Left renal cortex interstitium (tissue), 4 donors: Measurements from ENCODE around the gene VEZT. TPM values are rescaled to one million over a fixed set of nuclear protein-coding genes. Genes with fewer than 3 reads are reported as not detected.
"Not testable (repeated sequence)": the region's sequence is repeated elsewhere in the genome, so short reads cannot be mapped to it uniquely, and the experiment has no call there.

ENCODE experiments used
- DNase-seq, 4 donors: peaks; one replicate each; pipeline ENCODE4 v3.0.0-alpha.2; 2013; ENCODE audit warnings: low read depth in 4 of 4, low spot score in 2 of 4, missing footprints in 1 of 4
- polyA plus RNA-seq, 4 donors: library from polyadenylated mRNA; unstranded; fragments of 120-200 nt; gene quantifications; one replicate each; pipeline ENCODE4 v1.2.1, GENCODE V29; 2013; ENCODE audit not compliant: insufficient read length in 4 of 4

Gene VEZT
- polyA plus RNA-seq, 4 donors = 69.9 to 90.3 (median 78.3) TPM

- no peak for DNase-seq
These were observed 3.1 kb downstream of the VEZT start for GRCh38 chr12:95220726-95221125.

- no peak for DNase-seq
These were observed 6.9 kb downstream of the VEZT start for GRCh38 chr12:95224202-95225170.

GRCh38 chr12:95225645-95226212 is 8.1 kb downstream of the VEZT start:
- no peak for DNase-seq

- no peak for DNase-seq
These were observed 10.3 kb downstream of the VEZT start for GRCh38 chr12:95227818-95228356.

GRCh38 chr12:95228617-95229016 is 11.0 kb downstream of the VEZT start:
- no peak for DNase-seq

- DNase-seq = no peak
These were observed 12.0 kb downstream of the VEZT start for GRCh38 chr12:95229636-95230035.

GRCh38 chr12:95230313-95230712 is 12.7 kb downstream of the VEZT start:
- no peak for DNase-seq

GRCh38 chr12:95231190-95231589 is 13.6 kb downstream of the VEZT start:
- DNase-seq = no peak

- not testable (repeated sequence) for DNase-seq
These were observed 16.6 kb downstream of the VEZT start for GRCh38 chr12:95234187-95234586.

GRCh38 chr12:95235621-95236020 is 18.0 kb downstream of the VEZT start:
- DNase-seq = not testable (repeated sequence)

GRCh38 chr12:95237315-95237714 is 19.7 kb downstream of the VEZT start:
- no peak for DNase-seq

GRCh38 chr12:95238150-95238549 is 20.5 kb downstream of the VEZT start:
- no peak for DNase-seq

GRCh38 chr12:95239216-95239615 is 21.6 kb downstream of the VEZT start:
- no peak for DNase-seq

GRCh38 chr12:95239835-95240234 is 22.2 kb downstream of the VEZT start:
- not testable (repeated sequence) for DNase-seq

- no peak for DNase-seq
These were observed 22.9 kb downstream of the VEZT start for GRCh38 chr12:95240556-95240955.

GRCh38 chr12:95241138-95241537 is 23.5 kb downstream of the VEZT start:
- DNase-seq = not testable (repeated sequence)

GRCh38 chr12:95241761-95242506 is 24.3 kb downstream of the VEZT start:
- DNase-seq = no peak

- DNase-seq = no peak
These were observed 26.0 kb downstream of the VEZT start for GRCh38 chr12:95243497-95244183.

GRCh38 chr12:95244350-95244749 is 26.7 kb downstream of the VEZT start:
- DNase-seq = no peak

GRCh38 chr12:95248095-95248494 is 30.5 kb downstream of the VEZT start:
- DNase-seq = no peak
